ENCODE data around the gene MAOA. TPM values are rescaled to one million over a fixed set of nuclear protein-coding genes. Genes with fewer than 3 reads are reported as not detected.

The MAOA gene
- total RNA-seq, 6 experiments from 2014 or later = 76.2 to 180 (median 109) TPM

DNA sequence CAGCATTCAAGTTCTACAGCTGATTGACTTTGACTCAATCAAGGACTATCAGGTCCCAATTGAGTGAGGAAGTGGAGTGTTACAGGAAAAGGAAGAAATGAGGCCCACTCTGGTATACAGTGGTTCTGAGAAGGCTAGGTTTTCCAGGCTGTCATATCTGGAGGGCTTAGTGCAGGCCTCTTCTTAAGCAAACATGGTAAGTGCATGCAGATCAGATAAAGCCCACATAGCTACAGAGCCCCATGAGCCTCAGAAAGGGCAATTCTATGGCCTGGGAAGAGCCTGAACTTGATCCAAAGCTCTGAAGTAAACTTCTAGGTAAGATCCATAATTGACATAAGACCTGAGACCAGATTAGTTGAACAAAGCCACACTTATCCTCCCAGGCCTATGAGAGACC, 29.0 kb upstream of the MAOA start:
- TF ChIP-seq CTCF (IDR thresholded peaks at IDR 0.05) (no peak), POLR2A (IDR thresholded peaks at IDR 0.05) (no peak)
- Histone ChIP-seq H3K4me1 (no peaks in the 10 kb centered on the region), H3K27me3 (no peaks in the 10 kb centered on the region), H3K27ac (no peak overlapping the region), H3K4me3 (no peak overlapping the region), H3K9me3 (no peaks in the 10 kb centered on the region), H3K36me3 (no peaks in the 10 kb centered on the region)
- intact Hi-C loops (cut with DNase I) = no loop called here
- DNase-seq = no peak
- no peak for ATAC-seq

DNA sequence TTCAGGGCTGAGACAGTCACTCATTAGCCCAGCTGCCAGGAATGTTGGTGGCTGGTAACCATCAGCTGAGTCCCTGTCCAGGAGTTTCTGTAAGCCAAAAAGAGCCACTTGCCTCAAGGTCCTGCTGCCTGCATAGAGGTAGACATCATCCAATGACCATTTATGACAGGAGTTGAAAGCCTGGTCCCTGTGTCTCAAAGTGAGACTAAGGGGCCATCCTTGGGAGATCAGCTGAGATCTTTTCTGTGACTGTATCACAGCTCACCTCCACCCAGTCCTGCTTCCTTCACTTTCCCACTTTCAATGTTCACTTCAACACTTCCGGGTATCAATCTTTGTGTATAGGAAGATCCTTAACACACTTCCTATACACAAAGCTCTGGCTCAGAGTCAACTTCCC, 28.4 kb upstream of the MAOA start:
- H3K27ac ChIP-seq = no peak overlapping the region
- intact Hi-C loops (cut with DNase I) = no loop called here
- ATAC-seq = no peak

DNA sequence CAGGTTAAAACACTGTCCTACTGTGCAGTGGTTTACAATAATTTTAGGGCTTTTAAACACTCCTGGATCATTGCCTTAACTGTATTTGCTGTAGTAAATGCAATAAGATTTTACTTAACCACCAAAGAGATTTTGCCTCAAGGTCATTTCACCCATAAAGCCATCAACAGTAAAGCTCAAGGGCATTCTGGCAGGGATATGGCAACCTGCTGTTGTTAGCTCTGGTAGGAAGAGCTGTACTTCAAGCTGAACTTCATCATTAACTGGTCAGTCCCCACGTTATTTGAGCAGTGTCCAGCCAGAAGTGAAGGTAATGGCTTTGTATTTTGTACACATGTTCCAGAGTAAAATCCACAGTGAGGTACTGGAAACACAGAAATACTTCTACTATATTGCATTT, 26.9 kb upstream of the MAOA start:
- no peak overlapping the region for H3K4me3 ChIP-seq
- intact Hi-C loops (cut with DNase I) = no loop called here
- ATAC-seq = no peak
- no peaks in the 10 kb centered on the region for H3K27me3 ChIP-seq
- DNase-seq = no peak
- H3K27ac ChIP-seq = no peak overlapping the region
- WGBS (ENCODE audit: insufficient coverage, low coverage, low lambda C conversion rate, missing lambda C conversion rate) = 0% methylated on average over 1 of the region's 1 CpG
- H3K36me3 ChIP-seq = no peaks in the 10 kb centered on the region
- H3K9me3 ChIP-seq = no peaks in the 10 kb centered on the region
- TF ChIP-seq CTCF (IDR thresholded peaks at IDR 0.05) = no peak
- TF ChIP-seq POLR2A (IDR thresholded peaks at IDR 0.05) = no peak
- no peaks in the 10 kb centered on the region for H3K4me1 ChIP-seq

More for the DNA sequence above, 28.4 kb upstream of the MAOA start:
- no peak for DNase-seq
- H3K4me3 ChIP-seq = no peak overlapping the region
- H3K4me1 ChIP-seq = no peaks in the 10 kb centered on the region
- TF ChIP-seq POLR2A (IDR thresholded peaks at IDR 0.05) (no peak), CTCF (IDR thresholded peaks at IDR 0.05) (no peak)
- H3K27me3 ChIP-seq = no peaks in the 10 kb centered on the region
- 40% methylated on average over 1 of the region's 1 CpG for WGBS (ENCODE audit: insufficient coverage, low coverage, low lambda C conversion rate, missing lambda C conversion rate)
- H3K36me3 ChIP-seq = no peaks in the 10 kb centered on the region
- H3K9me3 ChIP-seq = no peaks in the 10 kb centered on the region

DNA sequence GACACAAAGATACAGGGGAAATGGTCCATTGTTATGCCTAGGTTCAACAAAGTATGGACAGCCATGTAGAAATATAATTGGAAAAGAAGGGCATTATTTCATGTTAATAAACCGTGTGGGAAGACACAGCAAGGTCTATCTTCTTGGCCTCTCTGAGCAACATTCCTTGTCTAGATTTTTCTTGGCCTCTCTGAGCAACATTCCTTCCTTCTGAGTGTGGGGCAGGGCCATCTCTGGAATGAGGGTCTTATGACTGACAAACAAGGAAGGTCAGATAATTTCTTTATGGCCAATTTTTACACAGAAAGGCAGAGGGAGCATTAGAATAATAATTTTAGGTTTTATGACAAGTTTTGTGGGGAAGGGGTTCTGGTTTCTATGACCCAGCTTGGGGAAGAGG, 24.3 kb upstream of the MAOA start:
- DNase-seq = no peak
- Histone ChIP-seq H3K36me3 (no peaks in the 10 kb centered on the region), H3K27me3 (no peaks in the 10 kb centered on the region), H3K4me1 (no peaks in the 10 kb centered on the region), H3K27ac (no peak overlapping the region), H3K9me3 (no peaks in the 10 kb centered on the region), H3K4me3 (no peak overlapping the region)
- 42% methylated on average over 1 of the region's 1 CpG for WGBS (ENCODE audit: insufficient coverage, low coverage, low lambda C conversion rate, missing lambda C conversion rate)
- ATAC-seq = no peak
- TF ChIP-seq POLR2A (IDR thresholded peaks at IDR 0.05) = no peak
- no peak for TF ChIP-seq CTCF (IDR thresholded peaks at IDR 0.05)
- intact Hi-C loops (cut with DNase I) = no loop called here

DNA sequence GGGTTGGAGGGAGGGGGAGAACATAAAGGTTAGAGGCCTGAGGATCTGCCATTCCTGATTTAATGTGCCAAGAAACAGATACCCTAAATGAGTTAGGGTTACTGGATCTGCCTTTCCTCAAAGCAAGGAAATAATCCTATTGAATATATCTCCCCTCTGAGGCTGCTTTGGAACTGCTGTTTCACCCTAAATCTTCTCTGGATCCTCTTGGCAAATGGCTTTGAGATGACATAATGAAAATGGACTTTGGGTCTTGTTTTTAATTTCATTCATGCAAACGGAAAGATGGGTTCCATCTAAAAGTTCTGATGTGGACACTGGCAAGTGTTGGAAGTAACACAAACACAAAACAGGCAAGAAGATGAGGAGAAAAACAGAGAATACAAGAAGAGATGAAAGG, 23.0 kb upstream of the MAOA start:
- 38% methylated on average over 1 of the region's 1 CpG for WGBS (ENCODE audit: insufficient coverage, low coverage, low lambda C conversion rate, missing lambda C conversion rate)
- intact Hi-C loops (cut with DNase I) = no loop called here
- TF ChIP-seq CTCF (IDR thresholded peaks at IDR 0.05) (no peak), POLR2A (IDR thresholded peaks at IDR 0.05) (no peak)
- ATAC-seq (no peak), DNase-seq (no peak)
- no peak overlapping the region for H3K4me3 ChIP-seq
- H3K27ac ChIP-seq = no peak overlapping the region
- H3K27me3 ChIP-seq = no peaks in the 10 kb centered on the region
- H3K4me1 ChIP-seq = no peaks in the 10 kb centered on the region
- no peaks in the 10 kb centered on the region for H3K36me3 ChIP-seq
- no peaks in the 10 kb centered on the region for H3K9me3 ChIP-seq

Measured in right lobe of liver (tissue), 6 donors.